A673 (cell line): ENCODE measurements around the gene C9orf43.

Experiments used
- EZH2 ChIP-seq: fragments of 200-600 bp; sonication (generic); IDR thresholded peaks from 2 replicates; pipeline ENCODE4 v1.6.1; 2017; ENCODE audit warnings: borderline replicate concordance, low read depth, mild to moderate bottlenecking, mixed read lengths, antibody characterized with exemption, low read length; ENCODE audit not compliant: poor library complexity, severe bottlenecking
- TF ChIP-seq, protein P1 (sequence below): fragments of 300-800, 200-600 bp; sonication (generic); conservative IDR thresholded peaks from 2 replicates; pipeline ENCODE4 v1.5.1; 2017; ENCODE audit warnings: low read depth, mild to moderate bottlenecking, antibody characterized with exemption, low read length, moderate library complexity, mixed read lengths

DNA sequence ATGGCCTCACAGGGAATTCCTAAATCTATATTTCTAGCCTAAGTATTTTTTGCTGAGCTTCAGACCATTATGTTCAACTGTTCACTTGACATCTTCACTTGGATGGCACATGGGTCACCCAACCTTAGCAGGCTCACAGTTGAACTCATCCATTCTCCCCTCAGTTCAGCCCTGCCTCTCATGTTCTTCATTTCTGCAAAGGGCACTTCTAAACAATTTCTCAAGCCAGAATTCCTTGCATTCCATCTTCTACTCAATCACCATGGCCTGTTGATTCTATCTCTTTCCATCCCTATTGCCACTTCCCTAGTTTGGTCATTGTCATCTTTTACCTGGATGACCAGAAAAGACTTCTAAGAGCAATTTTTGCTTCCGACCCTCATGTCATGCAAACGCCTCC, 45.7 kb downstream of the C9orf43 start:
- TF ChIP-seq, protein P1, sequence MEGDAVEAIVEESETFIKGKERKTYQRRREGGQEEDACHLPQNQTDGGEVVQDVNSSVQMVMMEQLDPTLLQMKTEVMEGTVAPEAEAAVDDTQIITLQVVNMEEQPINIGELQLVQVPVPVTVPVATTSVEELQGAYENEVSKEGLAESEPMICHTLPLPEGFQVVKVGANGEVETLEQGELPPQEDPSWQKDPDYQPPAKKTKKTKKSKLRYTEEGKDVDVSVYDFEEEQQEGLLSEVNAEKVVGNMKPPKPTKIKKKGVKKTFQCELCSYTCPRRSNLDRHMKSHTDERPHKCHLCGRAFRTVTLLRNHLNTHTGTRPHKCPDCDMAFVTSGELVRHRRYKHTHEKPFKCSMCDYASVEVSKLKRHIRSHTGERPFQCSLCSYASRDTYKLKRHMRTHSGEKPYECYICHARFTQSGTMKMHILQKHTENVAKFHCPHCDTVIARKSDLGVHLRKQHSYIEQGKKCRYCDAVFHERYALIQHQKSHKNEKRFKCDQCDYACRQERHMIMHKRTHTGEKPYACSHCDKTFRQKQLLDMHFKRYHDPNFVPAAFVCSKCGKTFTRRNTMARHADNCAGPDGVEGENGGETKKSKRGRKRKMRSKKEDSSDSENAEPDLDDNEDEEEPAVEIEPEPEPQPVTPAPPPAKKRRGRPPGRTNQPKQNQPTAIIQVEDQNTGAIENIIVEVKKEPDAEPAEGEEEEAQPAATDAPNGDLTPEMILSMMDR, result no peak
- TF ChIP-seq EZH2, result no peak
